ENCODE results near the gene CDKN2AIPNL.

CDKN2AIPNL gene

GRCh38 chr5:134437847-134438581, 26.3 kb upstream of the CDKN2AIPNL start:
- TF ChIP-seq CTCF (IDR thresholded peaks at IDR 0.05; ENCODE audit: insufficient read depth, missing control alignments): no peak
- FAIRE-seq: no peak
- no peak for DNase-seq (ENCODE audit: insufficient read length, low spot score)

- no peak for DNase-seq (ENCODE audit: insufficient read length, low spot score)
Measured at GRCh38 chr5:134437340-134437846, 25.7 kb upstream of the CDKN2AIPNL start.

GRCh38 chr5:134436523-134437339, 25.1 kb upstream of the CDKN2AIPNL start:
- no peak for DNase-seq (ENCODE audit: insufficient read length, low spot score)
- FAIRE-seq: no peak
- TF ChIP-seq CTCF (IDR thresholded peaks at IDR 0.05; ENCODE audit: insufficient read depth, missing control alignments): no peak

More at GRCh38 chr5:134437340-134437846, 25.7 kb upstream of the CDKN2AIPNL start:
- no peak for TF ChIP-seq CTCF (IDR thresholded peaks at IDR 0.05; ENCODE audit: insufficient read depth, missing control alignments)
- no peak for FAIRE-seq

- FAIRE-seq (no peak), DNase-seq (ENCODE audit: insufficient read length, low spot score) (no peak)
- no peak for TF ChIP-seq CTCF (IDR thresholded peaks at IDR 0.05; ENCODE audit: insufficient read depth, missing control alignments)
Measured at GRCh38 chr5:134435560-134435959, 23.9 kb upstream of the CDKN2AIPNL start.

- DNase-seq (ENCODE audit: insufficient read length, low spot score) (no peak), FAIRE-seq (no peak)
- TF ChIP-seq CTCF (IDR thresholded peaks at IDR 0.05; ENCODE audit: insufficient read depth, missing control alignments): no peak
Measured at GRCh38 chr5:134432677-134433359, 21.1 kb upstream of the CDKN2AIPNL start.

GRCh38 chr5:134432174-134432573, 20.5 kb upstream of the CDKN2AIPNL start:
- no peak for FAIRE-seq
- no peak for DNase-seq (ENCODE audit: insufficient read length, low spot score)
- TF ChIP-seq CTCF (IDR thresholded peaks at IDR 0.05; ENCODE audit: insufficient read depth, missing control alignments): no peak
